Peyer's patch (tissue), 4 donors: Measurements from ENCODE around the gene DNAJC19.

Experiments used
- POLR2A ChIP-seq, 2 donors: fragments of 450-650 bp; IDR thresholded peaks; one replicate each; pipeline ENCODE4 v1.5.1; 2017; ENCODE audit warnings: antibody characterized with exemption in 2 of 2, mild to moderate bottlenecking in 2 of 2, moderate library complexity in 2 of 2
- TF ChIP-seq, protein P1 (sequence below), 6 experiments: fragments of 450-650 bp in 4 of 6; fragments of 200-600 bp in 2 of 6; sonication (generic) in 1 of 6; IDR thresholded peaks; one replicate each; pipeline ENCODE4 v1.5.1; 2017 to 2019; ENCODE audit warnings: antibody characterized with exemption in 6 of 6, mild to moderate bottlenecking in 3 of 6, moderate library complexity in 1 of 6

DNA sequence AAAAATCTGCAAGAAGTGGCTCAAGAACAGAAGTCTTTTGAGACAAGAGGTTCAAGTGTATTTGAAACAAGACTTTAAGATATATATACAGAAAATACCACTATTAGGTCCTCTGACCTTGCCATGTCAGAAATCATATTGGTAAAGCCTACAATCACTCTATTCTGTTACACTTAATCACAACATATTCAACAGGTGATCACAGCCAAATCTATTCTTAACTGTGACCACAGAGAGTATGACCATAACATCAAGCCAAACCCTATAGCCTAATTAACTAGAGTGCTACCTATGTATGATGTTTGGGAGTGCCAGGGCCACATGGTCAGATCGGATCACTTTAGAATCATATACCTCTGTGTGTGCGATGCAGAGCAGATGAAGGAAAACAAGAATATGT lies 2.2 kb downstream of the DNAJC19 start:
- TF ChIP-seq, protein P1, sequence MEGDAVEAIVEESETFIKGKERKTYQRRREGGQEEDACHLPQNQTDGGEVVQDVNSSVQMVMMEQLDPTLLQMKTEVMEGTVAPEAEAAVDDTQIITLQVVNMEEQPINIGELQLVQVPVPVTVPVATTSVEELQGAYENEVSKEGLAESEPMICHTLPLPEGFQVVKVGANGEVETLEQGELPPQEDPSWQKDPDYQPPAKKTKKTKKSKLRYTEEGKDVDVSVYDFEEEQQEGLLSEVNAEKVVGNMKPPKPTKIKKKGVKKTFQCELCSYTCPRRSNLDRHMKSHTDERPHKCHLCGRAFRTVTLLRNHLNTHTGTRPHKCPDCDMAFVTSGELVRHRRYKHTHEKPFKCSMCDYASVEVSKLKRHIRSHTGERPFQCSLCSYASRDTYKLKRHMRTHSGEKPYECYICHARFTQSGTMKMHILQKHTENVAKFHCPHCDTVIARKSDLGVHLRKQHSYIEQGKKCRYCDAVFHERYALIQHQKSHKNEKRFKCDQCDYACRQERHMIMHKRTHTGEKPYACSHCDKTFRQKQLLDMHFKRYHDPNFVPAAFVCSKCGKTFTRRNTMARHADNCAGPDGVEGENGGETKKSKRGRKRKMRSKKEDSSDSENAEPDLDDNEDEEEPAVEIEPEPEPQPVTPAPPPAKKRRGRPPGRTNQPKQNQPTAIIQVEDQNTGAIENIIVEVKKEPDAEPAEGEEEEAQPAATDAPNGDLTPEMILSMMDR (IDR thresholded peaks at IDR 0.05) = no peak
- no peak for TF ChIP-seq POLR2A (IDR thresholded peaks at IDR 0.05)
